Chondrocyte (in vitro differentiated cells): Measurements from ENCODE around the gene SUPT20HL1. TPM values are rescaled to one million over a fixed set of nuclear protein-coding genes. Genes with fewer than 3 reads are reported as not detected.
A peak's percentile ranks its signal among the peaks of the same experiment; 100 is the strongest.

Experiments
- DNase-seq: peaks from one replicate; pipeline ENCODE4 v3.0.0; 2021; ENCODE audit warnings: mixed read lengths, low spot score
- H3K27ac Mint-ChIP-seq: one replicate; pipeline ENCODE4 v1.8.0; 2021; ENCODE audit warnings: mild to moderate bottlenecking, moderate library complexity, mixed read lengths; ENCODE audit not compliant: unreplicated experiment
- H3K27me3 Mint-ChIP-seq: 2 replicates; pipeline ENCODE4 v1.8.0; 2021; ENCODE audit warnings: low read depth, mixed read lengths
- H3K36me3 Mint-ChIP-seq: 2 replicates; pipeline ENCODE4 v1.8.0; 2021; ENCODE audit warnings: low read depth, mixed read lengths
- H3K4me1 Mint-ChIP-seq: 2 replicates; pipeline ENCODE4 v1.8.0; 2021; ENCODE audit warnings: low read depth, mild to moderate bottlenecking, mixed read lengths
- H3K4me3 Mint-ChIP-seq: one replicate; pipeline ENCODE4 v1.8.0; 2021; ENCODE audit warnings: mild to moderate bottlenecking, moderate library complexity, mixed read lengths; ENCODE audit not compliant: unreplicated experiment
- H3K9me3 Mint-ChIP-seq: 2 replicates; pipeline ENCODE4 v1.8.0; 2021; ENCODE audit warnings: low read depth, mixed read lengths
- CTCF ChIP-seq: fragments of 200-600 bp; sonication (generic); IDR thresholded peaks from 2 replicates; pipeline ENCODE4 v1.5.0; 2021; ENCODE audit warnings: antibody characterized with exemption, mild to moderate bottlenecking, moderate library complexity
- total RNA-seq: library from RNA; stranded (reverse); gene quantifications from 3 replicates; pipeline ENCODE4 v1.2.1, GENCODE V29; 2021

SUPT20HL1 gene
- total RNA-seq, 1 donor from 2014 or later, result not detected

GRCh38 chrX:24334461-24334860, 26.0 kb upstream of the SUPT20HL1 start:
- peaks cover 8% of the 10 kb centered on the region for H3K9me3 Mint-ChIP-seq
- TF ChIP-seq CTCF, result no peak
- H3K27ac Mint-ChIP-seq, result peak overlapping the region; percentile 85
- H3K4me1 Mint-ChIP-seq, result peaks cover 34% of the 10 kb centered on the region
- H3K27me3 Mint-ChIP-seq, result no peaks in the 10 kb centered on the region
- H3K4me3 Mint-ChIP-seq, result no peak overlapping the region
- DNase-seq, result no peak
- H3K36me3 Mint-ChIP-seq, result no peaks in the 10 kb centered on the region

- H3K4me3 Mint-ChIP-seq, result no peak overlapping the region
- H3K27me3 Mint-ChIP-seq, result no peaks in the 10 kb centered on the region
- no peak for DNase-seq
- no peaks in the 10 kb centered on the region for H3K36me3 Mint-ChIP-seq
- H3K9me3 Mint-ChIP-seq, result peaks cover 8% of the 10 kb centered on the region
- H3K27ac Mint-ChIP-seq, result peak overlapping the region; percentile 68
- peaks cover 34% of the 10 kb centered on the region for H3K4me1 Mint-ChIP-seq
- no peak for TF ChIP-seq CTCF
These were observed 24.6 kb upstream of the SUPT20HL1 start for GRCh38 chrX:24335871-24336270.

GRCh38 chrX:24339911-24340310, 20.5 kb upstream of the SUPT20HL1 start:
- no peak overlapping the region for H3K4me3 Mint-ChIP-seq
- H3K4me1 Mint-ChIP-seq, result peaks cover 11% of the 10 kb centered on the region
- H3K27me3 Mint-ChIP-seq, result no peaks in the 10 kb centered on the region
- H3K27ac Mint-ChIP-seq, result no peak overlapping the region
- H3K9me3 Mint-ChIP-seq, result no peaks in the 10 kb centered on the region
- no peak for TF ChIP-seq CTCF
- no peaks in the 10 kb centered on the region for H3K36me3 Mint-ChIP-seq
- no peak for DNase-seq

GRCh38 chrX:24340501-24340900, 19.9 kb upstream of the SUPT20HL1 start:
- no peak for DNase-seq
- Mint-ChIP-seq H3K4me1 (peaks cover 11% of the 10 kb centered on the region), H3K27ac (no peak overlapping the region), H3K9me3 (no peaks in the 10 kb centered on the region), H3K36me3 (no peaks in the 10 kb centered on the region), H3K4me3 (no peak overlapping the region), H3K27me3 (no peaks in the 10 kb centered on the region)
- no peak for TF ChIP-seq CTCF

GRCh38 chrX:24341795-24342194, 18.6 kb upstream of the SUPT20HL1 start:
- no peaks in the 10 kb centered on the region for H3K27me3 Mint-ChIP-seq
- H3K36me3 Mint-ChIP-seq, result no peaks in the 10 kb centered on the region
- H3K4me3 Mint-ChIP-seq, result no peak overlapping the region
- no peak overlapping the region for H3K27ac Mint-ChIP-seq
- TF ChIP-seq CTCF, result no peak
- H3K9me3 Mint-ChIP-seq, result no peaks in the 10 kb centered on the region
- DNase-seq, result no peak
- peaks cover 7% of the 10 kb centered on the region for H3K4me1 Mint-ChIP-seq
